Measurements from ENCODE around the gene MAD1L1. TPM values are rescaled to one million over a fixed set of nuclear protein-coding genes. Genes with fewer than 3 reads are reported as not detected.

Gene MAD1L1
- total and polyA plus RNA-seq, 2 of the 13 experiments (the other 11 are each of a cell fraction or from before 2014, with no cell fraction given): 17.4 to 64.7 TPM

GRCh38 chr7:2217206-2217605, 15.5 kb downstream of the MAD1L1 start:
- Histone ChIP-seq H3K27ac (ENCODE audit: extremely low read length, insufficient read depth, low read length) (no peak overlapping the region), H3K79me2 (ENCODE audit: insufficient read depth, low read length) (peaks cover 4% of the 10 kb centered on the region), H3K36me3 (replicated peaks in 1 of 2; ENCODE audit: control insufficient read depth in 1 of 2, insufficient read depth in 2 of 2, low read length in 2 of 2) (peaks cover 33 to 81% of the 10 kb centered on the region in 2 experiments; a peak in 4 of 5 replicates), H3K4me3 (replicated peaks in 1 of 3; ENCODE audit: insufficient read depth in 1 of 3, low read depth in 2 of 3, low read length in 3 of 3) (no peak overlapping the region), H2AFZ (ENCODE audit: low read length) (no peak overlapping the region), H3K4me2 (ENCODE audit: low read depth, low read length) (no peak overlapping the region), H4K20me1 (ENCODE audit: insufficient read depth, low read length) (peaks cover 2% of the 10 kb centered on the region; the same call in 1 of the 2 replicates), H3K4me1 (ENCODE audit: insufficient read depth, low read length) (no peaks in the 10 kb centered on the region), H3K9me3 (ENCODE audit: low read length) (no peaks in the 10 kb centered on the region), H3K27me3 (ENCODE audit: control insufficient read depth in 1 of 2, insufficient read depth in 2 of 2, low read length in 2 of 2) (no peaks in the 10 kb centered on the region), H3K9ac (ENCODE audit: insufficient read depth, low read depth, low read length) (no peak overlapping the region)
- in situ Hi-C loops (cut with HindIII; ENCODE audit: extremely low pct_ligation_motif_present, low pct_unique_long_range_greater_than_20kb) (loop anchor here (10.0 to 25.0 kb wide), 2 partner anchors 422 to 630 kb away; no protein-coding TSS in a partner anchor), intact Hi-C loops (cut with micrococcal nuclease; ENCODE audit: unreplicated experiment) (no loop called here)
- POLR2A ChIA-PET: no interaction called here
- no peak for ATAC-seq
- WGBS (ENCODE audit: low lambda C conversion rate): 92% methylated on average over 7 of the region's 10 CpGs
- no TSS peak for BruUV-seq (replicated peaks)
- CTCF ChIA-PET (ENCODE audit: low intra/inter-chr PET ratio, low total read pairs): no interaction called here
- DNase-seq (ENCODE audit: low spot score): no peak
- FAIRE-seq: no peak
- TF ChIP-seq ZNF850 (CRISPR knock-in tag; conservative IDR thresholded peaks at IDR 0.05): no peak
- no peak for TF ChIP-seq ATRX (CRISPR knock-in tag; IDR thresholded peaks at IDR 0.05; ENCODE audit: borderline replicate concordance)
- no peak for TF ChIP-seq ZNF512 (CRISPR knock-in tag; IDR thresholded peaks at IDR 0.05)
- TF ChIP-seq STAT5B (CRISPR knock-in tag; IDR thresholded peaks at IDR 0.05): no peak
- TF ChIP-seq ARID5B (CRISPR knock-in tag; IDR thresholded peaks at IDR 0.05): no peak
- TF ChIP-seq ARNT (IDR thresholded peaks at IDR 0.05): no peak
- no peak for TF ChIP-seq EHMT2 (IDR thresholded peaks at IDR 0.05; ENCODE audit: borderline replicate concordance, low read depth, low read length)

Measured in HepG2 (cell line).